ENCODE results near the gene ASPHD1. TPM values are rescaled to one million over a fixed set of nuclear protein-coding genes. Genes with fewer than 3 reads are reported as not detected.

ASPHD1 gene
- total RNA-seq, 1 experiment from 2014 or later = 2.0 TPM

DNA sequence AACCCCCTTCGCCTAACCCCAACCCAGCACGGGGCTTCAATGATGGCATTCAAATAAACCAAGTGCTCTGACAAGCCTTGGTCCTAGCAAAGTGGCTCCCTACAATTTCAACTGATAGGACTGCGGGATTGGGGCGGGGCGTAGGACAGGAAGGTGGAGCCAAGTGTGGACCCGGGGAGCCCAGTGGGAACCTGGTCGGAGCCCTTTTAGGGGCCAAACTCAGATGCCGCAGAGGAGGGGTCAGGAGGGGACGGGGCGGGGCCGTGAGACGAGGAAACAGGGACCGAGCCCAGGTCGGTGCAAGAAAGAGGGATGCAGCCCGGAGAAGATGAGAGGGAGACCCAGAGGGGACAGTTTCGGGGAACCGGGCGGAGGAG, 24.1 kb upstream of the ASPHD1 start:
- no peaks in the 10 kb centered on the region for H3K9me2 ChIP-seq (replicated peaks; ENCODE audit: low read length)
- DNase-seq = no peak
- no TSS peak for BruUV-seq (replicated peaks)
- no peak overlapping the region for H3K4me2 ChIP-seq (ENCODE audit: low read length)
- no peaks in the 10 kb centered on the region for H3F3A ChIP-seq (ENCODE audit: low read length, unreplicated experiment)
- no peaks in the 10 kb centered on the region for H3K27me3 ChIP-seq (ENCODE audit: low read length)
- no peak for ATAC-seq
- ChIA-PET POLR2A (ENCODE audit: unreplicated experiment) (no interaction called here), CTCF (no interaction called here)
- no peak overlapping the region for H3K27ac ChIP-seq (ENCODE audit: low read length)
- H4K20me1 ChIP-seq (ENCODE audit: low read length) = no peaks in the 10 kb centered on the region
- TF ChIP-seq EZH2phosphoT487 (IDR thresholded peaks at IDR 0.05; ENCODE audit: borderline replicate concordance, low read length) = no peak
- no peak for TF ChIP-seq EZH2 (IDR thresholded peaks at IDR 0.05; ENCODE audit: low read length, unreplicated experiment)
- TF ChIP-seq, protein P1, sequence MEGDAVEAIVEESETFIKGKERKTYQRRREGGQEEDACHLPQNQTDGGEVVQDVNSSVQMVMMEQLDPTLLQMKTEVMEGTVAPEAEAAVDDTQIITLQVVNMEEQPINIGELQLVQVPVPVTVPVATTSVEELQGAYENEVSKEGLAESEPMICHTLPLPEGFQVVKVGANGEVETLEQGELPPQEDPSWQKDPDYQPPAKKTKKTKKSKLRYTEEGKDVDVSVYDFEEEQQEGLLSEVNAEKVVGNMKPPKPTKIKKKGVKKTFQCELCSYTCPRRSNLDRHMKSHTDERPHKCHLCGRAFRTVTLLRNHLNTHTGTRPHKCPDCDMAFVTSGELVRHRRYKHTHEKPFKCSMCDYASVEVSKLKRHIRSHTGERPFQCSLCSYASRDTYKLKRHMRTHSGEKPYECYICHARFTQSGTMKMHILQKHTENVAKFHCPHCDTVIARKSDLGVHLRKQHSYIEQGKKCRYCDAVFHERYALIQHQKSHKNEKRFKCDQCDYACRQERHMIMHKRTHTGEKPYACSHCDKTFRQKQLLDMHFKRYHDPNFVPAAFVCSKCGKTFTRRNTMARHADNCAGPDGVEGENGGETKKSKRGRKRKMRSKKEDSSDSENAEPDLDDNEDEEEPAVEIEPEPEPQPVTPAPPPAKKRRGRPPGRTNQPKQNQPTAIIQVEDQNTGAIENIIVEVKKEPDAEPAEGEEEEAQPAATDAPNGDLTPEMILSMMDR (conservative IDR thresholded peaks at IDR 0.05; ENCODE audit: low read depth, low read length) = no peak
- no peaks in the 10 kb centered on the region for H3K79me2 ChIP-seq (ENCODE audit: low read length)
- H3K9me3 ChIP-seq (ENCODE audit: low read length) = no peaks in the 10 kb centered on the region
- no peak overlapping the region for H3K4me3 ChIP-seq (ENCODE audit: low read length)
- H2AFZ ChIP-seq (ENCODE audit: low read length) = no peak overlapping the region
- no peaks in the 10 kb centered on the region for H3K4me1 ChIP-seq (ENCODE audit: insufficient read depth, low read length)
- intact Hi-C loops (cut with micrococcal nuclease) = no loop called here
- H3K36me3 ChIP-seq (ENCODE audit: low read depth, low read length) = no peaks in the 10 kb centered on the region
- no peak overlapping the region for H3K9ac ChIP-seq (ENCODE audit: low read length)

DNA sequence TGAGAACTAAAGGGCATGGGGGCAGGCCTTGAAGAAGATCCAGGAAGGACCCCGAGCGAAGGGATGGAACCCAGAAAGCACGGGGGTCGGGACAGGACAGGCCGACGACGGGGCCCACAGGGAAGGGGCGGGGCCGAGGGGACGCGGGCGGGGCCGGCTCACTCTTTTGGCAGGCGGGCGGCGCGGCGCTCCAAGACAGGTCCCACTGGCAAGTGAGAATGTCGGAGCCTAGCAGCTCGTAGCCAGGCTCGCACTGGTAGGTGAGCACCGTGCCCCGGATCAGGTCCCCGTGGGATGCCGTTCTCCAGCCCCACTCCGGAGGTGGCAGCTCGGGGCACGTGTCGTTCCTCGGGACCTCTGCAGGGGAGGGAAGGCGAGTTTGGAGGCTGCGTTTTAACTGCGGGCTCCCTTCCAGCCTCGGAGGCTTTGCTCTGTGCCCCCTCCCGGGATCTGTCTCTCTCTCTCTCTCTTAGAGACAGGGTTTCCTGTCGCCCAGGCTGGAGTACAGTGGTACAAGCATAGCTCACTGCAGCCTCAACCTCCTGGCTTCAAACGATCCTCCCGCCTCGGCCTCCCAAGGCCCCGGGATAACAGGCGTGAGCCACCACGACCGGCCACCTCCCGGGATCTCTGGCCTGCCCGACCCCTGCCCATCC, 23.6 kb upstream of the ASPHD1 start:
- Histone ChIP-seq H3K79me2 (ENCODE audit: low read length) (no peaks in the 10 kb centered on the region), H3K4me1 (ENCODE audit: insufficient read depth, low read length) (no peaks in the 10 kb centered on the region), H3K4me3 (ENCODE audit: low read length) (no peak overlapping the region), H3K9ac (ENCODE audit: low read length) (no peak overlapping the region), H3K36me3 (ENCODE audit: low read depth, low read length) (no peaks in the 10 kb centered on the region), H3K4me2 (ENCODE audit: low read length) (no peak overlapping the region), H3K9me2 (replicated peaks; ENCODE audit: low read length) (no peaks in the 10 kb centered on the region), H3K9me3 (ENCODE audit: low read length) (no peaks in the 10 kb centered on the region), H3F3A (ENCODE audit: low read length, unreplicated experiment) (no peaks in the 10 kb centered on the region), H4K20me1 (ENCODE audit: low read length) (no peaks in the 10 kb centered on the region), H2AFZ (ENCODE audit: low read length) (no peak overlapping the region), H3K27ac (ENCODE audit: low read length) (no peak overlapping the region), H3K27me3 (ENCODE audit: low read length) (no peaks in the 10 kb centered on the region)
- CTCF ChIA-PET = no interaction called here
- ATAC-seq = no peak
- DNase-seq = no peak
- intact Hi-C loops (cut with micrococcal nuclease) = no loop called here
- TF ChIP-seq, protein P1 (conservative IDR thresholded peaks at IDR 0.05; ENCODE audit: low read depth, low read length) = no peak
- no peak for TF ChIP-seq EZH2 (IDR thresholded peaks at IDR 0.05; ENCODE audit: low read length, unreplicated experiment)
- TF ChIP-seq EZH2phosphoT487 (IDR thresholded peaks at IDR 0.05; ENCODE audit: borderline replicate concordance, low read length) = no peak
- BruUV-seq (replicated peaks) = no TSS peak
- POLR2A ChIA-PET (ENCODE audit: unreplicated experiment) = no interaction called here

DNA sequence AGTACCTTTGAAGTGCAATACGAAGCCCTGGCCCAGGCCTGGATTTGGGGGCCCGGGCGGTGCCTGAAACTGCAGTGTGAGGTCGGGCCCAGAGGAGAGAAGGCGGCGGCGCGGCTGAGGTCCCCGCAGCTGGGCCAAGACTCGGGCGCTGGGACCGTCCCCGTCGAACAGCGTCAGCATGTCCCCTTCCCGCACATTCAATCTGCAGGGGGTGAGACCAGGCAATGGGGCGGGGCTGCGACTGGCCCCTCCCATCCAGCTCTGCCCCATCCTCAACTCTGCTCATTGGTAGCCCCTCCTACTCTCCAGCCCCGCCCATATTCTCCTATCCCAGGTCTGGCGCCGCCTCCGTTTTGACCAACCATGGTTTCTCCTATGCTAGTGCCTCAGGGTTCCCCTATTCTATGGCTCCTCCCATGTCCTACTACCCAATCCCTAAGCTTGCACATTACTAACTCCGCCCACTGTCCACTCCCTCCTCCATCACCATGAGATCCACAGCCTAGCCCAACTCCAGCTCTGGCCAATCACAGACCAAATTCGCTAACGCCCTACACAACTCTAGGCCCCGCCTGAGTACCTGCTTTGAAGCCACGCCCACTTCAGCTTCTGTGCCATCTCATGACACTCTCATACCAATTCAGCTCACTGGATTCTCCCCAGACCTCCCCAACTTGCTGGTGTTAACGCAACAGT, 22.9 kb upstream of the ASPHD1 start:
- Histone ChIP-seq H4K20me1 (ENCODE audit: low read length) (no peaks in the 10 kb centered on the region), H3K9ac (ENCODE audit: low read length) (no peak overlapping the region), H3K4me2 (ENCODE audit: low read length) (no peak overlapping the region), H3K79me2 (ENCODE audit: low read length) (no peaks in the 10 kb centered on the region), H3K4me1 (ENCODE audit: insufficient read depth, low read length) (no peaks in the 10 kb centered on the region), H3K4me3 (ENCODE audit: low read length) (no peak overlapping the region), H2AFZ (ENCODE audit: low read length) (no peak overlapping the region), H3K9me3 (ENCODE audit: low read length) (no peaks in the 10 kb centered on the region), H3K9me2 (replicated peaks; ENCODE audit: low read length) (no peaks in the 10 kb centered on the region), H3K27ac (ENCODE audit: low read length) (no peak overlapping the region), H3F3A (ENCODE audit: low read length, unreplicated experiment) (no peaks in the 10 kb centered on the region), H3K27me3 (ENCODE audit: low read length) (no peaks in the 10 kb centered on the region), H3K36me3 (ENCODE audit: low read depth, low read length) (no peaks in the 10 kb centered on the region)
- CTCF ChIA-PET = no interaction called here
- TF ChIP-seq EZH2 (IDR thresholded peaks at IDR 0.05; ENCODE audit: low read length, unreplicated experiment) = no peak
- no peak for TF ChIP-seq EZH2phosphoT487 (IDR thresholded peaks at IDR 0.05; ENCODE audit: borderline replicate concordance, low read length)
- TF ChIP-seq, protein P1 (conservative IDR thresholded peaks at IDR 0.05; ENCODE audit: low read depth, low read length) = no peak
- intact Hi-C loops (cut with micrococcal nuclease) = no loop called here
- POLR2A ChIA-PET (ENCODE audit: unreplicated experiment) = no interaction called here
- no TSS peak for BruUV-seq (replicated peaks)
- ATAC-seq (no peak), DNase-seq (no peak)
